H9 (cell line): ENCODE results near the gene CABP7. TPM values are rescaled to one million over a fixed set of nuclear protein-coding genes. Genes with fewer than 3 reads are reported as not detected.

Experiments used
- DNase-seq: peaks from one replicate; pipeline ENCODE4 v3.0.0-alpha.2; 2017
- H2AFZ ChIP-seq: one replicate; pipeline ENCODE4 v1.6.1; 2013; ENCODE audit warnings: mild to moderate bottlenecking, low read length, control low read depth, moderate library complexity
- H2AK5ac ChIP-seq: 2 replicates; pipeline ENCODE4 v1.6.1; 2013; ENCODE audit warnings: low read length, control low read depth, mixed read lengths; ENCODE audit not compliant: insufficient read length
- H2BK120ac ChIP-seq: one replicate; pipeline ENCODE4 v1.6.1; 2013; ENCODE audit warnings: low read depth, mild to moderate bottlenecking, low read length, control low read depth, inconsistent platforms; ENCODE audit not compliant: poor library complexity, severe bottlenecking
- H2BK12ac ChIP-seq: 2 replicates; pipeline ENCODE4 v1.6.1; 2013; ENCODE audit warnings: low read length, control low read depth, mixed read lengths, low read depth; ENCODE audit not compliant: insufficient read length
- H2BK15ac ChIP-seq: 2 replicates; pipeline ENCODE4 v1.6.1; 2013; ENCODE audit warnings: low read depth, low read length, control low read depth
- H2BK20ac ChIP-seq: one replicate; pipeline ENCODE4 v1.6.1; 2013; ENCODE audit warnings: low read depth, mild to moderate bottlenecking, low read length, control low read depth, inconsistent platforms; ENCODE audit not compliant: poor library complexity, severe bottlenecking
- H2BK5ac ChIP-seq: 2 replicates; pipeline ENCODE4 v1.6.1; 2013; ENCODE audit warnings: low read length, control low read depth, mixed read lengths; ENCODE audit not compliant: insufficient read length
- H3K14ac ChIP-seq: 2 replicates; pipeline ENCODE4 v1.6.1; 2013; ENCODE audit warnings: low read length, control low read depth; ENCODE audit not compliant: insufficient read depth
- H3K18ac ChIP-seq: 2 replicates; pipeline ENCODE4 v1.6.1; 2013; ENCODE audit warnings: low read depth, mild to moderate bottlenecking, mixed read lengths, low read length, control low read depth; ENCODE audit not compliant: insufficient read length
- H3K23ac ChIP-seq: 2 replicates; pipeline ENCODE4 v1.6.1; 2013; ENCODE audit warnings: low read length, control low read depth, mixed read lengths, low read depth; ENCODE audit not compliant: insufficient read length
- H3K23me2 ChIP-seq: 2 replicates; pipeline ENCODE4 v1.6.1; 2013; ENCODE audit warnings: low read depth, mild to moderate bottlenecking, mixed read lengths, low read length, control low read depth; ENCODE audit not compliant: insufficient read length, poor library complexity, severe bottlenecking
- H3K27ac ChIP-seq: 2 replicates; pipeline ENCODE4 v1.5.1; 2013; ENCODE audit warnings: low read length, control low read depth, mixed read lengths, low read depth; ENCODE audit not compliant: insufficient read length
- H3K27me3 ChIP-seq: 2 replicates; pipeline ENCODE4 v1.6.1; 2013; ENCODE audit warnings: low read length, control low read depth, inconsistent platforms; ENCODE audit not compliant: insufficient read depth
- H3K4ac ChIP-seq: 2 replicates; pipeline ENCODE4 v1.6.1; 2013; ENCODE audit warnings: low read depth, mild to moderate bottlenecking, control low read depth, inconsistent platforms, low read length, moderate library complexity
- H3K4me1 ChIP-seq: 2 replicates; pipeline ENCODE4 v1.6.1; 2013; ENCODE audit warnings: low read length, control low read depth, inconsistent platforms; ENCODE audit not compliant: insufficient read depth
- H3K4me2 ChIP-seq: 2 replicates; pipeline ENCODE4 v1.6.1; 2013; ENCODE audit warnings: low read length, control low read depth, mixed read lengths; ENCODE audit not compliant: insufficient read length, insufficient read depth
- H3K56ac ChIP-seq: 2 replicates; pipeline ENCODE4 v1.6.1; 2013; ENCODE audit warnings: low read depth, mild to moderate bottlenecking, mixed read lengths, low read length, control low read depth; ENCODE audit not compliant: insufficient read length
- H3K79me1 ChIP-seq: 2 replicates; pipeline ENCODE4 v1.6.1; 2013; ENCODE audit warnings: low read depth, mild to moderate bottlenecking, moderate library complexity, low read length, control low read depth, inconsistent platforms; ENCODE audit not compliant: insufficient read depth, poor library complexity, severe bottlenecking
- H3K79me2 ChIP-seq: 2 replicates; pipeline ENCODE4 v1.6.1; 2013; ENCODE audit warnings: low read length, control low read depth, inconsistent platforms; ENCODE audit not compliant: insufficient read depth
- H3K9ac ChIP-seq: 2 replicates; pipeline ENCODE4 v1.6.1; 2013; ENCODE audit warnings: low read length, control low read depth, mixed read lengths; ENCODE audit not compliant: insufficient read length; ENCODE audit errors: extremely low read depth
- H3K9me3 ChIP-seq: one replicate; pipeline ENCODE4 v1.6.1; 2013; ENCODE audit warnings: low read depth, low read length, inconsistent platforms; ENCODE audit not compliant: control insufficient read depth
- H3T11ph ChIP-seq: one replicate; pipeline ENCODE4 v1.6.1; 2013; ENCODE audit warnings: mild to moderate bottlenecking, low read length, control low read depth, inconsistent platforms
- H4K20me1 ChIP-seq: one replicate; pipeline ENCODE4 v1.6.1; 2013; ENCODE audit not compliant: control insufficient read depth, insufficient read length, insufficient read depth
- H4K5ac ChIP-seq: 2 replicates; pipeline ENCODE4 v1.6.1; 2013; ENCODE audit warnings: low read depth, mild to moderate bottlenecking, mixed read lengths, low read length, control low read depth; ENCODE audit not compliant: insufficient read length
- H4K8ac ChIP-seq: replicated peaks from 2 replicates; pipeline ENCODE4 v1.6.1; 2013; ENCODE audit warnings: low read length, control low read depth, mixed read lengths, low read depth; ENCODE audit not compliant: insufficient read length
- H4K91ac ChIP-seq: 2 replicates; pipeline ENCODE4 v1.6.1; 2013; ENCODE audit warnings: low read depth, mild to moderate bottlenecking, moderate library complexity, mixed read lengths, low read length, control low read depth; ENCODE audit not compliant: insufficient read length
- H3K27ac Mint-ChIP-seq, 3 experiments: 2 replicates in 2 of 3; 3 replicates in 1 of 3; pipeline ENCODE4 v1.8.0; 2020 to 2021; ENCODE audit warnings: mixed read lengths in 3 of 3, mild to moderate bottlenecking in 1 of 3, moderate library complexity in 1 of 3
- H3K27me3 Mint-ChIP-seq: 2 replicates; pipeline ENCODE4 v1.8.0; 2021; ENCODE audit warnings: low read depth, mild to moderate bottlenecking, moderate library complexity, mixed read lengths
- H3K36me3 Mint-ChIP-seq, 3 experiments: 2 replicates in 2 of 3; 3 replicates in 1 of 3; pipeline ENCODE4 v1.8.0; 2020 to 2021; ENCODE audit warnings: low read depth in 3 of 3, mixed read lengths in 3 of 3; ENCODE audit not compliant: insufficient read depth in 1 of 3
- H3K4me1 Mint-ChIP-seq, 2 experiments: 2 replicates each; pipeline ENCODE4 v1.8.0; 2020; ENCODE audit warnings: mixed read lengths in 2 of 2
- H3K4me3 Mint-ChIP-seq, 2 experiments: 2 replicates in 1 of 2; 3 replicates in 1 of 2; pipeline ENCODE4 v1.8.0; 2020 to 2021; ENCODE audit warnings: mild to moderate bottlenecking in 2 of 2, mixed read lengths in 2 of 2, moderate library complexity in 1 of 2
- H3K9me3 Mint-ChIP-seq, 2 experiments: 2 replicates in 1 of 2; 3 replicates in 1 of 2; pipeline ENCODE4 v1.8.0; 2020; ENCODE audit warnings: mild to moderate bottlenecking in 2 of 2, mixed read lengths in 2 of 2, moderate library complexity in 1 of 2
- CTCF ChIP-seq: fragments of 200-600 bp; sonication (generic); conservative IDR thresholded peaks from 3 replicates; pipeline ENCODE4 v1.8.0; 2021; ENCODE audit warnings: antibody characterized with exemption, mild to moderate bottlenecking
- WGBS: extraction: QIAGEN DNeasy Blood & Tissue Kit; methylation state at CpG from one replicate; pipeline ENCODE4 v1.1.7; 2013; ENCODE audit warnings: missing lambda C conversion rate, low lambda C conversion rate, mixed read lengths; ENCODE audit not compliant: insufficient read length; ENCODE audit errors: extremely low coverage; 5-methylcytosine and 5-hydroxymethylcytosine counted together
- total RNA-seq: library from RNA; stranded (reverse); gene quantifications from 2 replicates; pipeline ENCODE4 v1.2.1, GENCODE V29; 2021

The CABP7 gene
- total RNA-seq, 1 experiment from 2014 or later, result 0.83 TPM

DNA sequence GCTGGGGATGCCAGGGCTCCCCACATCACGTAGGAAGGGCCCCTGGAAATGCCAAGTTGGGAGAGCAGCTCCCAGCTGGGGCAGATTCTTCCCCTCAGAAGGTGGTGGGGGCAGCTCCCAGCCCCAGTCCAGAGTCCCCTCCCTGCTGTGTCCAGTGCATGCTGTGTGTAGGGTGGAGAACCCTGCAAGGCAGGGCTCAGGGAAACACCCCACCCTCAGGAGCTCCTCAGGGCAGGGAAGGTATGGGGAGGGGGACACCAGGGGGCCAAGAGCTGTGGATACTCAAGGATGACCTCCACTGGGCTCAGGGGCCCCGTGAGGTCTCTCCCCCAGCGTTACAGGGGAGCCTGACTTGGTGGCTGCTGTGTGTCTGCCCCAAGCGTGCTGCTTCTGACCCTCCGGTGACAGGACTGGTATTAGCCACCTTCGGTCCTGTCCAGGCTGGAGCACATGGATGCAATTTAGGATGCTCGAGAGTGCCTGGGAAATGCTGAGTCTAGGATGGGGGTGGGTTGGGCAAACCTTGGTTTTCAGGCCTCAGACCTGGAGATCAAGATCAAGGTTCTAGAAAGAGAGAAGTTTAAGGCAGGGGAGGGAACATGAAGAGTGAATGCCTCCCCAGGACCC, 16.1 kb upstream of the CABP7 start:
- Histone ChIP-seq H2AK5ac (no peak overlapping the region), H4K91ac (no peak overlapping the region), H3K4me2 (peak overlapping the region; percentile 28), H3T11ph (no peak overlapping the region), H4K5ac (no peak overlapping the region), H3K79me1 (no peaks in the 10 kb centered on the region), H2BK15ac (no peak overlapping the region), H2BK12ac (no peak overlapping the region), H3K23ac (no peak overlapping the region), H3K4ac (no peak overlapping the region), H3K14ac (peak overlapping the region; percentile 13; the same call in 1 of the 2 replicates), H4K20me1 (no peaks in the 10 kb centered on the region), H3K9me3 (no peaks in the 10 kb centered on the region), H2AFZ (no peak overlapping the region), H2BK120ac (no peak overlapping the region), H3K4me1 (peaks cover 6% of the 10 kb centered on the region; the same call in 1 of the 2 replicates), H3K56ac (no peak overlapping the region), H3K9ac (no peak overlapping the region), H3K27ac (no peak overlapping the region), H2BK20ac (no peak overlapping the region), H4K8ac (no peak overlapping the region), H3K79me2 (no peaks in the 10 kb centered on the region), H3K23me2 (peaks cover 9% of the 10 kb centered on the region), H2BK5ac (no peak overlapping the region), H3K27me3 (no peaks in the 10 kb centered on the region; the same call in 1 of the 2 replicates), H3K18ac (no peak overlapping the region)
- H3K27ac Mint-ChIP-seq, result no peak overlapping the region; a peak in 1 of 7 replicates
- peak overlapping the region in 1 of 2 experiments; percentile 70; a peak in 2 of 5 replicates for H3K4me3 Mint-ChIP-seq
- no peaks in the 10 kb centered on the region for H3K9me3 Mint-ChIP-seq
- no CpG with 5 or more reads among the region's 7 CpGs for WGBS
- no peak for DNase-seq
- H3K4me1 Mint-ChIP-seq, result peaks cover 41 to 62% of the 10 kb centered on the region in 2 experiments
- H3K36me3 Mint-ChIP-seq, result no peaks in the 10 kb centered on the region; a peak in 1 of 7 replicates
- H3K27me3 Mint-ChIP-seq, result peaks cover 92% of the 10 kb centered on the region
- no peak for TF ChIP-seq CTCF
